NB4 (cell line): ENCODE results near the gene MLXIP.

Experiments
- MAX ChIP-seq: IDR thresholded peaks from 2 replicates; pipeline ENCODE4 v1.6.1; 2011; ENCODE audit warnings: low read depth, low read length
- MYC ChIP-seq: IDR thresholded peaks from 2 replicates; pipeline ENCODE4 v1.6.1; 2011; ENCODE audit warnings: low read depth, low read length
- POLR2A ChIP-seq: IDR thresholded peaks from 2 replicates; pipeline ENCODE4 v1.6.1; 2011; ENCODE audit warnings: mild to moderate bottlenecking; ENCODE audit not compliant: insufficient read length; ENCODE audit errors: extremely low read depth
- TF ChIP-seq, protein P1 (sequence below): IDR thresholded peaks from one replicate; pipeline ENCODE4 v1.5.1; 2012; ENCODE audit warnings: low read depth, low read length

- TF ChIP-seq, protein P1, sequence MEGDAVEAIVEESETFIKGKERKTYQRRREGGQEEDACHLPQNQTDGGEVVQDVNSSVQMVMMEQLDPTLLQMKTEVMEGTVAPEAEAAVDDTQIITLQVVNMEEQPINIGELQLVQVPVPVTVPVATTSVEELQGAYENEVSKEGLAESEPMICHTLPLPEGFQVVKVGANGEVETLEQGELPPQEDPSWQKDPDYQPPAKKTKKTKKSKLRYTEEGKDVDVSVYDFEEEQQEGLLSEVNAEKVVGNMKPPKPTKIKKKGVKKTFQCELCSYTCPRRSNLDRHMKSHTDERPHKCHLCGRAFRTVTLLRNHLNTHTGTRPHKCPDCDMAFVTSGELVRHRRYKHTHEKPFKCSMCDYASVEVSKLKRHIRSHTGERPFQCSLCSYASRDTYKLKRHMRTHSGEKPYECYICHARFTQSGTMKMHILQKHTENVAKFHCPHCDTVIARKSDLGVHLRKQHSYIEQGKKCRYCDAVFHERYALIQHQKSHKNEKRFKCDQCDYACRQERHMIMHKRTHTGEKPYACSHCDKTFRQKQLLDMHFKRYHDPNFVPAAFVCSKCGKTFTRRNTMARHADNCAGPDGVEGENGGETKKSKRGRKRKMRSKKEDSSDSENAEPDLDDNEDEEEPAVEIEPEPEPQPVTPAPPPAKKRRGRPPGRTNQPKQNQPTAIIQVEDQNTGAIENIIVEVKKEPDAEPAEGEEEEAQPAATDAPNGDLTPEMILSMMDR, result no peak
- TF ChIP-seq MAX, result no peak
- TF ChIP-seq POLR2A, result no peak
- no peak for TF ChIP-seq MYC
These were observed 42.4 kb upstream of the MLXIP start for GRCh38 chr12:122036153-122036552.
